Islet of Langerhans (tissue), 1 donor: Measurements from ENCODE around the gene OR6C74.

Experiments
- FAIRE-seq: peaks from one replicate; lab custom pipeline; 2011; peaks lifted over from hg19 to GRCh38; lab: Jason Lieb, UNC

OR6C74 gene

DNA sequence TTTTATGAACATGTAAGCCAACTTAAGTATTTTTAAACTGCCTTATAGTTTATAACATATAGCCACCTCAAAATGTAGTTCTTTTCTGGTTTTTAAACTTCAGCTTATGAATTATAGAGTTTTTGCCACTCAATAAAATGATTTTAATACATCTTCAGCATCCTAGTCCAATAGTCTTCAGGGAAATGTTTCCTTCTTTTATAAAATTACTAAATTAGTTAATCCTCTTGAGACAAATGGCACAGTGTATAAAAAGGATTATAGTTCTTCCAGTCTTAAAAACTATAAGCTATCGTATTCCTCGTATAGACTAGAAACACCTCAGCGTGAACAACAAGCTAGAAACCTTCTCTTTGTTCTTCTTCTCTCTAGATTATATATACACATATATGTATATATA, at the start of gene OR6C74:
Gene OR6C74, plus strand, starts transcription at position 301 of the 400 bp plus-strand sequence. CDS start 2,679 bp downstream, outside the sequence.
- no peak for FAIRE-seq

DNA sequence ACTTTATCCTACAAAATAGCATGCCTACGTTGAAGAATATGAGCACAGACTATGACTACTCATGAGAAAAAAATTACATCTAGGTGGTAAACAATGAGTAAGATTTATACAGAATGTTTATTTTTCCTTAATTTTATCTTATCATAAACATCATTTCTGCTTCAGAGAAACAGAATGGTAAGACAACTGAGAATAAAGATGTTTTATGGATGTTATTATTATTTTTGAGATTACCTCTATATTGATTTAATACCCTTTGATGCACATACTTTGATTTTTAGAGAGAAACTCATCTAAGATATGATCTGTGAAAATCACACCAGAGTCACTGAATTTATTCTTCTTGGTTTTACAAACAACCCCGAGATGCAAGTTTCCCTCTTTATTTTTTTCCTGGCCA, 23.7 kb upstream of the OR6C74 start, which contains the start of gene OR10A7:
Gene OR10A7, plus strand, starts transcription at position 301 of the 400 bp plus-strand sequence. Its CDS starts 0 bp downstream, at position 301.
- no peak for FAIRE-seq

DNA sequence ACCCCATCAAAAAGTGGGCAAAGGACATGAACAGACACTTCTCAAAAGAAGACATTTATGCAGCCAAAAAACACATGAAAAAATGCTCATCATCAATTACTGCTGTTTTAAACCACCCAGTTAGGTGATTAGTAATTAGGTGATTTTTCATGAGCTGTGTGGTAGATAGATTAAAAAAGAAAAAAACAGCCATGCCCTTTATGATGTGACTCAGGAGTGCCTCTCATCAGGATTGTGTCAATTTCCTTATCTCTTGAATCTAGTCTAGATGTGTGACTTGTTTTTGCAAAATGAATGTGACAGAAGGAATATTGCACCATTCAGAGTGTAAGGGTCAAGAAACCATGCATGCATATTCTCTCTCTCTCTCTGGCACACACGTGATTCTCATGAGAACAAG, 17.9 kb upstream of the OR6C74 start:
- no peak for FAIRE-seq

DNA sequence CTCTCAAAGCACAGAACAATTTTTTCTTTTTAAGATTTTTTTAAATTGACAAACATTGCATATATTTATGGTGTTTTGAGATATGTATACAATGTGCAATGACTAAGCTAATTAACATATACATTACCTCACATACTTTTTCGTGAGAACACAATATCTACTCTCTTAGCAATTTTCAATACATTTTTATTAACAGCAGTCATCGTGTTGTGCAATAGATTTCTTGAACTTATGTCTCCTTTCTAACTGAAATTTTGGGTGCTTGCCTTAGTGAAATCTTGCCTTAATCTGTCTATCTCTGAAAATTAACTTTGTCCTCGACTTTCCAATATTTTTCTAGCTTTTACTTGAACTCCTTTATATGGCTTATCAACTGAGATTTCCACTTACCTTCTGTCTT, 16.8 kb upstream of the OR6C74 start:
- FAIRE-seq: no peak

DNA sequence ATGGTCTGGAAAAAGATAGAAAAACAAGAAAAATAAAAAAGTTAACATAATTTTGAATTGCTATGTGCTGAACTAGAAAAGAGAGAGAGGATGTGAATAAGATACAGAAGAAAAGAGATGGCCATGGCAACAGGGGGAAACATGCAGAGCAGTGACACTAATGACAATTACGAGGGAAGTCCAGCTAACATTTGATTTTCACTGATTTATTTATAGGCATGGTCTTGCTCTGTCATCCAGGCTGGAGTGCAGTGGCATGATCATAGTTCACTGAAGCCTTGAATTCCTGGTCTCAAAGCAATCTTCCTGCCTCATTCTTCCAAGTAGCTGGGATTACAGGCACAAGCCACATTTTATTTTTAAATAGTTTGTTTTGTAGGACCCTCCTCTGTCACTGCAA, 1.8 kb downstream of the OR6C74 start:
- FAIRE-seq: no peak

DNA sequence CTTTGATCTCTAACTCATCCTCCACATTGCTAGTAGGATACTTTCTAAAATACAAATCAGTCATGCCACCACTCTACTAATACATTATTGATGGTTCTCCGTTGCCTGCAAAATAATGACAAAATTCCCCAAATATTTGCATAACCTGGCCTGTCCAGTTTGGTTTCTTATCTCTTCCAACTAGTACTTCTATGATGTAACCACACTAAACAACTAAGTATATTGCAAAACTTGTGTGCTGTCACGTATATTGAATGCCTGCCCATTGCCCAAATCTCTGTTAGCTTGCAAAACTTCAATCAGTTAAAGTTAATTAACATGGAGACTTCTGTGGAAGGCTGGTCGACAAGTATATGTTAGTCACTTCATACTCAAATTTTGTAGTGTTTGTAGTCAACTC, 6.5 kb downstream of the OR6C74 start:
- no peak for FAIRE-seq

DNA sequence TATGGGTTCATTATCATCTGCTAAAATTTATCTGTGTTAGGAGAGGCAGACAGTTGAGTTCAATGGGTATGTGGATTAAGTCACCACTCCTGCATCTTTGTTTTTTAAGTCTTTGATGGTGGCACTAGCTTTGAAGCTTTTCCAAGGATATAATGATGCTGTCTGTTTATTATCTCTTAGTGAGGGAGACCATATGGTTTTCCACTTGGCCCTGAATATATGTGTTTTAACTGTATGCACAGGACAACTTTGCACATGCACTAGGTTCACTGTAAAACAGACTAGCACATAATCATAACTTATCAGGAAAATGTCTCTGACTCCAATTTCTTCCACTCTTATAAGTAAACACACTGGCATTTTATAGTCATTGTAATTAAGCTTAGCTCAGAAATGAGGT, 8.9 kb downstream of the OR6C74 start:
- no peak for FAIRE-seq

DNA sequence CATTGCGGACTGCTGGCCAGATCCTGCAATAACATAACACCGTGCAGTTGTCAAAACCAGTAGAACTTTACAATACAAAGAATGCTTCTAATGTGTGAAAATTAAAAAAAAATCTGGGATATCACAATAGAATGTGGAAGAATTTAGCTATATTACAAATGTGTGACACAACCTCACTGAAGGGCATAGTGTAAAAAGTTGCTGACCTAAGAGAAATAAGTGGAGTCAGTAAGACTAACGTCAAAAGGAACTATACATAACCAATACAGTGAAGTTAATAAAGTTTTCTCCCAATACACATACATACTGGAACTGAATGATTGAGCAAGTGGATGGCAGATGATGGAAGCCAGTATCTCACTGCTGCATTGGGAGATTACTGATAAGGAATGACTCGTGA, 12.4 kb downstream of the OR6C74 start:
- no peak for FAIRE-seq

DNA sequence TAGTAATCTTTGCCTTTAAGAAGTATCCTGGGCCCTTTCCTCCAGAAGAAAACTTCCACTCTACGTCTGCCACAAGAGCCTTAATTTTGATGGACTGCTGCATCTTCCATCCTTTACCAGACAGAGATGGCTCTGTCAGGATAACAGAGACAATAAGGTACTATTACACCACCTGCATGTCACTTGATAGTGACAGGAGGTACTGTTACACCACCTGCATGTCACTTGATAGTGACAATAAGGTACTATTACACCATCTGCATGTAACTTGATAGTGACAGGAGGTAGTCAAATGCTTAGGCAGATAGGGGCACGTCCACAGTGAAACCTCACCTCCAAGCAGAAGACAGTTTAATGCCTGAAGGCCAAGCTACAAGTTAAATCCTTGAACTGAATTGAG, 13.9 kb downstream of the OR6C74 start:
- FAIRE-seq: no peak

DNA sequence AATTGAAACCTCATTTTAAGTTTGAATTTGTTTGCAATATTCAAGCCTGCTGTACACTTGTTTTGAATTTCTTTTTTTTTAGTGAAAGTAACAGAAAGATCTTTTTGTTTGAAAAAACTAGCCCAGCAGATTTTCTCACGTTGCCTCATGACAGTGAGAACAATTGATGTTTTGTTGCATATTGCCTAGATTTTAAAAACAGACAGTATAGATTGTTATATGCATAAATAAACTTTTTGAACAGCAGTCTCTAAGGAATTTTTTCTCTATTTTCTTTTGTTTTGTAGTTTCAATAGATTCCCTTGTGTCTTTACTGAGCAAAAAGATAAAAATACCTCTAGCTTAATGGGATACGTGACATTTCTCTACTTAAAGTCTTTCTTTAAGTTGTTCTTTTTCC, 36.6 kb downstream of the OR6C74 start:
- FAIRE-seq: no peak

DNA sequence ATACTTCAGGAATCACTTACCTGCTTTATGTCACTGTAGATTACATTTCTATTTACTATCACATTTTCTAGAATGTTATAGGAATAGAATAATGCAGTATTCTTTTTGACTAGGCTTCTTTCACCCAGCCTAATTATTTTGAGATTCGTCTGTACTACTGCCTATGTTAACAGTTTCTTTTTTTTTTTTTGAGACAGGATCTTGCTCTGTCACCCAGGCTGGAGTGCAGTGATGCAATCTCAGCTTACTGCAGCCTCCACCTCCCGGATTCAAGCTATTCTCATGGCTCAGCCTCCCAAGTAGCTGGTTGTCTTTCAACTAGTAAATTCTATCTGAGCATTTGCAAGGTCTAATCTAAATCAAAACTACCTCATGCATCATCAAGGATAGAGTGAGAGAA, 45.6 kb downstream of the OR6C74 start:
- no peak for FAIRE-seq
